ENCODE results near the gene CPT1B. TPM values are rescaled to one million over a fixed set of nuclear protein-coding genes. Genes with fewer than 3 reads are reported as not detected.

CPT1B gene
- total RNA-seq, 1 donor from 2014 or later = 89.0 TPM

- DNase-seq (ENCODE audit: low spot score) = no peak
- no peaks in the 10 kb centered on the region for H3K9me3 Mint-ChIP-seq (ENCODE audit: unreplicated experiment)
- TF ChIP-seq, protein P1, sequence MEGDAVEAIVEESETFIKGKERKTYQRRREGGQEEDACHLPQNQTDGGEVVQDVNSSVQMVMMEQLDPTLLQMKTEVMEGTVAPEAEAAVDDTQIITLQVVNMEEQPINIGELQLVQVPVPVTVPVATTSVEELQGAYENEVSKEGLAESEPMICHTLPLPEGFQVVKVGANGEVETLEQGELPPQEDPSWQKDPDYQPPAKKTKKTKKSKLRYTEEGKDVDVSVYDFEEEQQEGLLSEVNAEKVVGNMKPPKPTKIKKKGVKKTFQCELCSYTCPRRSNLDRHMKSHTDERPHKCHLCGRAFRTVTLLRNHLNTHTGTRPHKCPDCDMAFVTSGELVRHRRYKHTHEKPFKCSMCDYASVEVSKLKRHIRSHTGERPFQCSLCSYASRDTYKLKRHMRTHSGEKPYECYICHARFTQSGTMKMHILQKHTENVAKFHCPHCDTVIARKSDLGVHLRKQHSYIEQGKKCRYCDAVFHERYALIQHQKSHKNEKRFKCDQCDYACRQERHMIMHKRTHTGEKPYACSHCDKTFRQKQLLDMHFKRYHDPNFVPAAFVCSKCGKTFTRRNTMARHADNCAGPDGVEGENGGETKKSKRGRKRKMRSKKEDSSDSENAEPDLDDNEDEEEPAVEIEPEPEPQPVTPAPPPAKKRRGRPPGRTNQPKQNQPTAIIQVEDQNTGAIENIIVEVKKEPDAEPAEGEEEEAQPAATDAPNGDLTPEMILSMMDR (IDR thresholded peaks at IDR 0.05; ENCODE audit: unreplicated experiment) = no peak
- H3K36me3 Mint-ChIP-seq (ENCODE audit: low read depth, unreplicated experiment) = peaks cover 27% of the 10 kb centered on the region
- H3K27ac Mint-ChIP-seq (ENCODE audit: unreplicated experiment) = no peak overlapping the region
- no peaks in the 10 kb centered on the region for H3K4me1 Mint-ChIP-seq (ENCODE audit: unreplicated experiment)
- peaks cover 9% of the 10 kb centered on the region for H3K27me3 Mint-ChIP-seq (ENCODE audit: unreplicated experiment)
- no peak overlapping the region for H3K4me3 Mint-ChIP-seq (ENCODE audit: unreplicated experiment)
Observed at GRCh38 chr22:50574383-50574755, 3.9 kb downstream of the CPT1B start.

DNA sequence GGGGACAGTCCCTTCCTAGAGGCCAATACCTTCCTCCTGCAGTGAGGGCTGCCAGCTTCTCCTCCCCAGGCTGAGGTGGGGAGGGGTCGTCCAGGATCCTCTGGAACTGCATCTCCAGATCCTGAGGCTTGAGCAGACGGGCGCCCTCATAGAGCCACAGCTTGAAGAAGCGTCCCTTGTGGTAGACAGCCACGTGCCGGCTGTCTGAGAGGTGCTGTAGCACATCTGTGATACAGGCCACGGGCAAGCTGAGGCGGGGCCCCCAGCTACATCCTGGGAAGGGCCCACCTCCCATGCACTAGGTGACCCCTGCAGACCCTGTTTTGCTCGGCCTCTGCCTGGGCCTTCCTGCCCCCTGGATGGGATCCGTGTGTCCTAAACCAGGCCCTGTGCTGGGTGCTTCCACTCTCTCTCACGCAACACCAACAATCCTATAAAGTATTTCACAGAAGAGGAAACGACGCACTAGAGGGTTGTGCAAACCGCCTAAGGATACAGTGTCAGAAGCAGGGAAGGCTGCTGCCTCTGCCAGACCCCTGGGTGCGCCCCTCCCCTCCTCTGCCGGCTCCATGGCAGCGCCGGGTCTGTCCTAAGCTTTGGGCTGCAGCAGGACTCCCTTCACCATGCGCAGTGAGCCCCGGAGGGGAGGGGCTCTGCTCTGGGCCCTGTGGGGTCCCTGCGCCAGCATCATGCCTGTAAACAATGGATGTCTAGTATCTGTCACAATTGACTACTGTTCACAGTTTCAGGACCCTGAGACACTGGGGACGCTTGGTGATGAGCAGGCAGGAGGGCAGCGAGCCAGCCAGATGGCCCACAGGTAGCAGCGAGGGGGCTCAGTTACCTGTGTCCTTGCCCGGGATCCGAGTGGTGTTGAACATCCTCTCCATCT is 4.5 kb downstream of the CPT1B start:
- no peaks in the 10 kb centered on the region for H3K4me1 Mint-ChIP-seq (ENCODE audit: unreplicated experiment)
- no peak overlapping the region for H3K27ac Mint-ChIP-seq (ENCODE audit: unreplicated experiment)

DNA sequence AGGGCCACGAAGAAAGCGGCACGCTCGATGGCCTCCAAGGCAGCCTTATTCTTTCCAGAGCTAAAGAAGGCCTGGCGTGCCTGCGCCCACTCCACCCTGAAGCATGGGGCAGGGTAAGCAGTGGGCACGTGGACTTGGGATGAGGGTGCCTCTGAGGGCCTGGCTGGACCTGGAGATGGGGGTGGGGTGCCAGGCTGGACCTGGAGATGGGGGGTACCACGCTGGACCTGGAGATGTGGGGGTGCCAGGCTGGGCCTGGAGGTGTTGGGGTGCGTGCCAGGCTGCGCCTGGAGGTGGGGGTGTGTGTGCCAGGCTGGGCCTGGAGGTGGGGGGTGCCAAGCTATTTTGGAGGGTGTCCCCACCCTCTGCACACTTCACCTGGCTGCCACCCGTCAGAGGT is 5.3 kb downstream of the CPT1B start:
- peaks cover 14% of the 10 kb centered on the region for H3K27me3 Mint-ChIP-seq (ENCODE audit: unreplicated experiment)
- no peak overlapping the region for H3K4me3 Mint-ChIP-seq (ENCODE audit: unreplicated experiment)
- no peak for DNase-seq (ENCODE audit: low spot score)
- H3K36me3 Mint-ChIP-seq (ENCODE audit: low read depth, unreplicated experiment) = peaks cover 29% of the 10 kb centered on the region
- H3K27ac Mint-ChIP-seq (ENCODE audit: unreplicated experiment) = no peak overlapping the region
- H3K9me3 Mint-ChIP-seq (ENCODE audit: unreplicated experiment) = no peaks in the 10 kb centered on the region
- TF ChIP-seq, protein P1 (IDR thresholded peaks at IDR 0.05; ENCODE audit: unreplicated experiment) = no peak
- no peaks in the 10 kb centered on the region for H3K4me1 Mint-ChIP-seq (ENCODE audit: unreplicated experiment)

More for the DNA sequence above, 4.5 kb downstream of the CPT1B start:
- TF ChIP-seq, protein P1 (IDR thresholded peaks at IDR 0.05; ENCODE audit: unreplicated experiment) = no peak
- Mint-ChIP-seq H3K9me3 (ENCODE audit: unreplicated experiment) (no peaks in the 10 kb centered on the region), H3K27me3 (ENCODE audit: unreplicated experiment) (peaks cover 12% of the 10 kb centered on the region), H3K4me3 (ENCODE audit: unreplicated experiment) (no peak overlapping the region), H3K36me3 (ENCODE audit: low read depth, unreplicated experiment) (peaks cover 29% of the 10 kb centered on the region)
- no peak for DNase-seq (ENCODE audit: low spot score)

GRCh38 chr22:50571264-50572175 is 6.7 kb downstream of the CPT1B start:
- H3K27me3 Mint-ChIP-seq (ENCODE audit: unreplicated experiment) = peaks cover 16% of the 10 kb centered on the region
- H3K4me3 Mint-ChIP-seq (ENCODE audit: unreplicated experiment) = no peak overlapping the region
- TF ChIP-seq, protein P1 (IDR thresholded peaks at IDR 0.05; ENCODE audit: unreplicated experiment) = no peak
- peaks cover 32% of the 10 kb centered on the region for H3K36me3 Mint-ChIP-seq (ENCODE audit: low read depth, unreplicated experiment)
- DNase-seq (ENCODE audit: low spot score) = no peak
- H3K27ac Mint-ChIP-seq (ENCODE audit: unreplicated experiment) = no peak overlapping the region
- no peaks in the 10 kb centered on the region for H3K9me3 Mint-ChIP-seq (ENCODE audit: unreplicated experiment)
- no peaks in the 10 kb centered on the region for H3K4me1 Mint-ChIP-seq (ENCODE audit: unreplicated experiment)
